GM06990 (cell line): Measurements from ENCODE around the gene MTRF1L.

ENCODE experiments used
- DNase-seq: peaks from one replicate; pipeline ENCODE4 v3.0.0-alpha.2; 2011; ENCODE audit not compliant: insufficient read length; ENCODE audit errors: extremely low read depth
- H3K27me3 ChIP-seq: replicated peaks from 2 replicates; pipeline ENCODE4 v1.6.0; 2011; ENCODE audit warnings: low read length; ENCODE audit not compliant: control insufficient read depth, insufficient read depth
- H3K36me3 ChIP-seq: 2 replicates; pipeline ENCODE4 v1.5.1; 2011; ENCODE audit warnings: low read length; ENCODE audit not compliant: control insufficient read depth, insufficient read depth
- H3K4me3 ChIP-seq: replicated peaks from 2 replicates; pipeline ENCODE4 v1.5.1; 2011; ENCODE audit warnings: low read depth, mild to moderate bottlenecking, control low read depth, low read length
- TF ChIP-seq, protein P1 (sequence below): IDR thresholded peaks from 2 replicates; pipeline ENCODE4 v1.5.1; 2011; ENCODE audit warnings: low read length, control low read depth, mild to moderate bottlenecking, inconsistent platforms; ENCODE audit not compliant: insufficient read depth, poor library complexity, severe bottlenecking

Gene MTRF1L, protein sequence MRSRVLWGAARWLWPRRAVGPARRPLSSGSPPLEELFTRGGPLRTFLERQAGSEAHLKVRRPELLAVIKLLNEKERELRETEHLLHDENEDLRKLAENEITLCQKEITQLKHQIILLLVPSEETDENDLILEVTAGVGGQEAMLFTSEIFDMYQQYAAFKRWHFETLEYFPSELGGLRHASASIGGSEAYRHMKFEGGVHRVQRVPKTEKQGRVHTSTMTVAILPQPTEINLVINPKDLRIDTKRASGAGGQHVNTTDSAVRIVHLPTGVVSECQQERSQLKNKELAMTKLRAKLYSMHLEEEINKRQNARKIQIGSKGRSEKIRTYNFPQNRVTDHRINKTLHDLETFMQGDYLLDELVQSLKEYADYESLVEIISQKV

DNA sequence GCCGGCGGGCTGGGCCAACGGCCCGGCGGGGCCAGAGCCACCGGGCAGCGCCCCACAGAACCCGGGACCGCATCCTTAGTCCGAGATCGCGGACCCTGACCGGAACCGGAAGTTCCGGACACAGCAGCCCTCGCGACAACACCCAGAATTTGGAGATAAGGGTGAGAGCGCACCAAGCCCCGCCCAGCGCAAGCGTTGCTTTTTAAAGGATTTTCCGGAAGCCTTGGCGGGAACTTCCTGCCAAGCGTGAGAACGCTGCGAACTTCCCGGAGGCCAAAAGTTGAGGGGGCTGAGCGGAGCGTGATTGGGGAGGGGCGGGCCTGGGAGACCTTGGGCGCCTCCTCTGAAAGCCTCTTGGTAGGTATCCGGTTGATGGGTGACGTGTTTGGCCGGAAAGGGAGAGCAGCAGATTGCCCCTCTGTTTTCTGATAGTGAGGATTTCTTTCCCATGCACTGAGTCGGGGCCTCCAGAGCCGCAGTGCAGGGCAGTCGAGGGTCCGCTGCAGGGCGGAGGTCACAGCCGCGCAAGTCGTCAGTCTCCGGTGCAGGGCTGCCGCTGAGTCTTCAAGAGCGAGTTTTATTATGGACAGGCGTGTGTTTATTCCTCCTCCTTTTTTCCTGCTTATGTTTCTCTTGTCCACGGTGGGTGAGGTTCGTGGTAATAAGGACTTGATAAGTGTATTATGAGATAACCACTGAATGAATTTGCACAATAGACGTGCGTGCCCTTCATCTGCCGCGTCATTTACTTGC is at the start of gene MTRF1L:
TSS of gene MTRF1L (minus strand) at position 97 of the 753 bp plus-strand sequence. CDS start at position 73, 24 bp downstream.
- TF ChIP-seq, protein P1, sequence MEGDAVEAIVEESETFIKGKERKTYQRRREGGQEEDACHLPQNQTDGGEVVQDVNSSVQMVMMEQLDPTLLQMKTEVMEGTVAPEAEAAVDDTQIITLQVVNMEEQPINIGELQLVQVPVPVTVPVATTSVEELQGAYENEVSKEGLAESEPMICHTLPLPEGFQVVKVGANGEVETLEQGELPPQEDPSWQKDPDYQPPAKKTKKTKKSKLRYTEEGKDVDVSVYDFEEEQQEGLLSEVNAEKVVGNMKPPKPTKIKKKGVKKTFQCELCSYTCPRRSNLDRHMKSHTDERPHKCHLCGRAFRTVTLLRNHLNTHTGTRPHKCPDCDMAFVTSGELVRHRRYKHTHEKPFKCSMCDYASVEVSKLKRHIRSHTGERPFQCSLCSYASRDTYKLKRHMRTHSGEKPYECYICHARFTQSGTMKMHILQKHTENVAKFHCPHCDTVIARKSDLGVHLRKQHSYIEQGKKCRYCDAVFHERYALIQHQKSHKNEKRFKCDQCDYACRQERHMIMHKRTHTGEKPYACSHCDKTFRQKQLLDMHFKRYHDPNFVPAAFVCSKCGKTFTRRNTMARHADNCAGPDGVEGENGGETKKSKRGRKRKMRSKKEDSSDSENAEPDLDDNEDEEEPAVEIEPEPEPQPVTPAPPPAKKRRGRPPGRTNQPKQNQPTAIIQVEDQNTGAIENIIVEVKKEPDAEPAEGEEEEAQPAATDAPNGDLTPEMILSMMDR, result no peak
- Histone ChIP-seq H3K36me3 (no peaks in the 10 kb centered on the region), H3K27me3 (no peaks in the 10 kb centered on the region), H3K4me3 (peak within 1 kb of the TSS; percentile 79)
- peak; percentile 90 for DNase-seq

DNA sequence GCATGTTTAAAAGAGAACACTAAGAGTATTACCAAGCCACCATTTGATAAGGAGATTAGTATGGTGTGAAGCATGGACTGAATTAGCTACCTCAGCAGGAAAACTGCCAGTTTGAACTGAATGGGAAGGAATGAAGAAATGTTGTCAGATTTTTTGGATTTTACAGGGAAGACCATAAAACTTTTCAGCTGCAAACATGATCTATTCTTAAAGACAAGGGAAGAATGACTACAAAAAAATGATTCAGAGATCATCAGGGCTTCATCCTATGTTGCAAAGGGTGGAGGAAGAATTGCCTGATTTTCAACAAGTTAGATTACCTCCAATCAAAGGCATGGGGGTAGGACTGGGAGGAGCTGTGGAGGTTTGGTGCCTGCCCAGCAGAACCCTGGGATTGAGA is 49.3 kb upstream of the MTRF1L start:
- TF ChIP-seq, protein P1, result no peak
- Histone ChIP-seq H3K4me3 (no peak overlapping the region), H3K27me3 (no peaks in the 10 kb centered on the region), H3K36me3 (no peaks in the 10 kb centered on the region)
- no peak for DNase-seq

DNA sequence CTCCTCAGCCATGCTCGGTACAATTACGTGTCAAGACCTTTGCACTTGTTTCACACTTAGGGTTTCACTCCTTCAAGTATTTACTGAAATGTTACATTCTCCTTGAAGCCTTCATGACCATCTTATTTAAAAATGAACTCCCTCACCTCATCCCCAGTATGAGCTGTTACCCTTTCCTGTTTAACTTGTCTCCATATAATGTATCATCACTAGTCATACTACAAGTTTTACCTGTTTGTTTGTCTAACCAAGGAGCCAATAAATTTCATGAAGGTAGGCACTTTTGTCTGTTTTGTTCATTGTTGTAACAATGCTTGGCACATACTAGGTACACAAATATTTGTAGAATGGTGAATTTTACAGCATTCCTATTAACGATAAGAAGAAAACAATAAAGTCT is 46.1 kb upstream of the MTRF1L start:
- Histone ChIP-seq H3K36me3 (no peaks in the 10 kb centered on the region), H3K4me3 (no peak overlapping the region), H3K27me3 (no peaks in the 10 kb centered on the region)
- TF ChIP-seq, protein P1, result no peak
- no peak for DNase-seq

DNA sequence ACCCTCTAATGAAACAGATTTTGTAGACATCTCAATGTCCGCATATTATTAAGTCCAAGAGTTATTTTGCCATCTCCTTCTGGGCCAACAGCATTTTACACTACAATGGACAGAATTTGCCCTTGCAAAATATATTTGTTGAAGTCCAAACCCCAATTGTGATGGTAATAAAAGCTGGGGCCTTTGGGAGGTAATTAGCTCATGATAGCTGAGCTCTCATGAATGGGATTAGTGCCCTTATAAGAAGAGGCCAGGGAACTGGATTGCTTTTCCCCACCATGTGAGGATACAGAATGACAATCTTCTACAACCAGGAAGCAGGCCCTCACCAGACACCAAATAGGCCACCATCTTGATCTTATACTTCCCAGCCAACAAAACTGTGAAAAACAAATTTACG is 44.9 kb upstream of the MTRF1L start:
- no peaks in the 10 kb centered on the region for H3K27me3 ChIP-seq
- no peak overlapping the region for H3K4me3 ChIP-seq
- no peaks in the 10 kb centered on the region for H3K36me3 ChIP-seq
- TF ChIP-seq, protein P1, result no peak
- DNase-seq, result no peak

DNA sequence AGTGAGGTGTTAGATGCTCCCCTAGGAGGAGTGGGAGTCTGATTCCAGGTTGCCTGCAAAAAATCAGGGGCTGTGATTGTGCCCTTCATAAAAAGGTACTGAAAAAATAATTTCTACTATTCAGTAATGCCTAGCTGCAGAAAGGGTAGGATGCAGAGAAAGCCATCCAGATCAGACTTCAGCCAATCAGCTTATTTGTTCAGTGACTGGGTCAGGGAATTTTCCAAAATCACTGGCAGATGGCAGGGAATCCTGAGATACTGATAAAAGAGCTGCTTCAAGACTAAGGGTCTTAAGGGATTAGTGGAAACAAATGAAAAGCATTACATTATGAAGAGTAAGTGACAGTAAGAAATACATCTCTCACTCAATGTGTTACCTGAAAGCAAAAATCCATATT is 42.8 kb upstream of the MTRF1L start:
- Histone ChIP-seq H3K27me3 (no peaks in the 10 kb centered on the region), H3K4me3 (no peak overlapping the region), H3K36me3 (no peaks in the 10 kb centered on the region)
- DNase-seq, result no peak
- TF ChIP-seq, protein P1, result no peak
